Measurements from ENCODE around the gene TRPM6.

The TRPM6 gene

DNA sequence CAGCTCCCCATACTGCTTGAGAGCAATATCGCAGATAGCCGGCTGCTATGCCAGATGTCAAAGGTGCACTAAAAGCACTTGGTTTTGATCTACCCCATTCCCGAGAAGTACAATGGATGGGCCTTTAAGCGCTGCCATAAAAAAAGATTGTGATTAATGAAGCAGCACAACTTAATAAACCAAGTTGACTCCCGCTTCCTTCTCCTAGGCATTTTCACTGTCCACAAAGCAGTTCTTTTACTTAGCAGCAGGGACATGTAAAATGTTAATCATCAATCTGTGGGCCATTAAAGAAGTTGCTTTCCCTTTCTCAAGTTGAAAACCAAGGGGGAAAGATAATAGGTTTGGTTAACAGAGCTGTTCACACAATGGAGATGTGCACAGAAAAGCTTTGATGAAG lies 176.4 kb downstream of the TRPM6 start:
- DNase-seq: no peak

DNA sequence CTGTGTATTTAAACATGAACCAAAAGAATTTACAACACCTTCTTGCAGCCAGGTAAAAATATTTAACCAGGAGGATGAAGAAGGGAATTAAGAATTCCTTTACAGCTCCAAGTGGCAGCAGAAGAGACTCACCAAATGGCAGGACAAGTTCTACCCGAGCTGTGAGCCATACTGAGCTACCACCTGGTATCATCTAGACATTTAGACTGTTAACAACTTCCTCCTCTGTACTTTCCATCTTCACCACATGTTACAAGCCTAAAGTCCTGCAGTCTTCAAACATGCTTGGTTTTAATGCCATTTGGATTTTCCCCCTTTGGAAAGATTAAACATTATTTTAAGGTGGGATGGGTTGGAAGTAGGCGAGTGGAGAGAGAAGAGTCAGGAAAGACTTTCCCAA lies 190.2 kb downstream of the TRPM6 start:
- no peak for DNase-seq

DNA sequence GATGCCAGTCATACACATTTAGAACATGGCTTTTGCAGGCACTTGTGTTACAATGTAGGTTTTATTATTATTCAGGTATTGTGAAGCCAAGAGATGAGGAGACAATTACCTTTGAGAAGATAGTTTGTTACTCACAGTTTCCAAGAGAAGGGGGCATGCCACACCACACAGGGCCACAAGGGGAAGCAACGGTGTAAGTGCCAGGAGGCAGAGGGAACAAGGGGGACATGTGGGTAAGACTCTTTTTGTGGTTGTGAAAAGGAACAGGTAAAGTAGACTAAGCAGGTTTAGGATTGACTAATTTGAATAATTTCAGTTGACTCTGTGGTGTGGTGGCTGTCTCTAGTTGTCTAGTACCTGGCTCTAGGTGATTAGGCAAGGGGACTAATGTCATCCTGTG lies 191.2 kb downstream of the TRPM6 start:
- no peak for DNase-seq

DNA sequence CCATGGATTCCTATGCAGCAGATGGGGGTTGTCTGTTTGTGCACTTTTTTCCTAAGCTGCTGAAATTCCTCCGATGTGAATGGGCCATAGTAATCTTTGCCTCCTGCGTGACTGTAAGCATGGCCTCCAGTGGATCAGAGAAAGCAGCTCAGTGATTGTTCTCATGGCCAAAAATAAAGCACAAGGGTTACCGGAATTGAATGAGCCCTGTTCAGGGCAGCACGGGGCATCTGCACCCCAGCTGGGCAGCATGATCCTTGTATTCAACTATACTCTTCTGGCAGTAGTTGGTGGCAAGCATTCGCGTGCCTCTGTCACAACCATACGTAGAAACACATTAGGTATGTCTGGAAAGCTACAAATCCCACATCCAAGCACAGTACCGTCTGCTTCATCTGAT lies 196.7 kb downstream of the TRPM6 start:
- no peak for DNase-seq

DNA sequence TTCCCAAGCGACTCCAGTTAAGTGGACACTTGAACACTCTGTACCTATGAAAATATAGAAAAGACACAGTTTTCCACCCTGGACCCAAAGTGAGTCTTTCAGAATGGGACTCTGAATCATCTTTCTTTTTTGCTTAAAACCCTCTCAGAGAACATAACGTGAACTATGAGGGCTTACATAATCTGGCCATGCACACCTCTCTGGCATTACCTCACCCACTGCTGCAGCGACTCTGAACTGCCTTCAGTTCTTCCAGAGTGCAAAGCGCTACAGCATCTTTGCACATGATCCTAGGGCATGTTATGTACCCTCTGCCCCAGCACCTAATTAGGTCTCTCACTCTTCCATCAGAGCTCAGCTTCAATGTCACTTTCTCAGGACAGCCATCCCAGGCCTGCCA lies 204.4 kb downstream of the TRPM6 start:
- DNase-seq: no peak

DNA sequence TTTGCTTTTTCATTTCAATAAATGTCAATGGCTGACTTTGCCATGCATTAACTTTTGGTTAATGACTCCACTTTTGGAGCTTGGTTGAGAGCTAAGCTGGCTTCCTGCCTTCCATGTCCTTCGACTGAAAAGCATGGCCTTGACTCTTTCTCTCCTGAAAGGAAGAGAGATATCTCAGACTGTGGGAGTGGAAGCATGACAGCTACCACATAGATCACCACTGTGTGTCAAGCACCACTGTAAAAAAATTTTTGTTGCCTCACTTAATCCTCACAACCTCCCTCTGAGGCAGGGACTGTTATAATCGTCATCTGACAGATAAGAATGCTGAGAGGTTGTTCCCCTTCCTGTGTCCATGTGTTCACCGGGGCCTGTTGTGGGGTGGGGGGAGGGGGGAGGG lies 205.8 kb downstream of the TRPM6 start:
- peak; percentile 90 for DNase-seq

DNA sequence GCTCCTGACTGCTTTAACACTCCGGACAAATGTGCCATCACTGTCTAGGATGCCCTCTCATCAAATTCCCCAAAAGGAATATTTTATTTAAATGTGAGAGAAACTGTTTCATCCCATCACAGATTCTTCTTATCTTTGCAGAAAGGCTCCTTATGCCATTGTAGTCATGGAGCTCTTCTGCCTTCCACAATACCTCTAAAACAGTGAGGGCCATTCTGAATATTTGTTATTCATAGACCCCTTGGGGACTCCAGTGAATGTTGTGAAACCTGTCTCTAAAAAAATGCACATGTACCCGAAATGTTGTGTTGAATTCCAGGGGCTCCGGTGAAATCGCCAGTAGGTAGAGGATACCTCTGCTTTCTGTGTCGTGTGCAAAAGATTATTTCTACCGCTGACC lies 213.6 kb downstream of the TRPM6 start:
- DNase-seq: no peak

Measured in NCI-H226 (cell line).